Dedifferentiated amniotic fluid mesenchymal stem cell (primary cell): ENCODE results near the gene ALS2.
"Not testable (repeated sequence)": the region's sequence is repeated elsewhere in the genome, so short reads cannot be mapped to it uniquely, and the experiment has no call there.

Source experiments
- DNase-seq: peaks from one replicate; pipeline ENCODE4 v3.0.0-alpha.2; 2016; ENCODE audit errors: extremely low spot score

Gene ALS2

GRCh38 chr2:201794294-201794693 is 13.6 kb upstream of the ALS2 start:
- no peak for DNase-seq

GRCh38 chr2:201793631-201794030 is 12.9 kb upstream of the ALS2 start:
- no peak for DNase-seq

- DNase-seq = no peak
Observed at GRCh38 chr2:201790989-201791388, 10.3 kb upstream of the ALS2 start.

- DNase-seq = no peak
Observed at GRCh38 chr2:201790291-201790690, 9.6 kb upstream of the ALS2 start.

DNA sequence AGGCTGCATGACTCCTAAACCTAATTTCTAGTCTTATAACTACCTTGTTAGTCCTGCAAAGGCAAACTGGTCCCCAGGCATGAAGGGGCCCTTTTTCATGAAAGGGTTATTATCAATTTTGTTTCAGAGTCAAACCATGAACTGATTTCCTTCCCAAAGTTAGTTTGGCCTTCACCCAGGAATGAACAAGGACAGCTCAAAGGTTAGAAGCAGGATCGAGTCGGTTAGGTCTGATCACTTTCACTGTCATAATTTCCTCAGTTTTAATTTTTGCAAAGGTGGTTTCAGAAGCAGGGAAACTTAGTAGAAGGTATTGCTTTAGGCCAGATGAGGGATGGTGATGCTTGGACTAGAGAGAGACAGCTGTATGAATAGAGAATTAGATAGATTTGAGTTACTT is 8.7 kb upstream of the ALS2 start:
- DNase-seq = no peak

- no peak for DNase-seq
Observed at GRCh38 chr2:201788371-201788770, 7.6 kb upstream of the ALS2 start.

DNA sequence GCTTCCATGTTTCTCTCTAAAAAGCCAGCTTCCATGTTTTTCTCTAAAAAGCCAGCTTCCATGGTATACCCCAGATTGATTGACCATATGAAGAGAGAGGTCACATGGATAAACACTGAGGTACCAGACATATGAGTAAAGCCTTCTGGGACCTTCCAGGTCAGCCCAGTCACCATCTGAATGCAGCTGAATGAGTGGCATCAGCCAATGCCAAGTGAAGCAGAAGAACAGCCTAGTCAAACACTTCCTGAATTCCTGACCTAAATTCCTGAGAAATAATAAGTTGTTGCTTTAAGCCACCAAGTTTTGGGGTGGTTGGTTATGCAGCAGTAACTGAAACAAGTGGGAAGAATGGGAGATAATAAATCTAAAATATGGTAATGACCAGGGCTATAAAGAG is 5.7 kb upstream of the ALS2 start:
- DNase-seq = no peak

GRCh38 chr2:201785135-201785534 is 4.4 kb upstream of the ALS2 start:
- DNase-seq = no peak

DNA sequence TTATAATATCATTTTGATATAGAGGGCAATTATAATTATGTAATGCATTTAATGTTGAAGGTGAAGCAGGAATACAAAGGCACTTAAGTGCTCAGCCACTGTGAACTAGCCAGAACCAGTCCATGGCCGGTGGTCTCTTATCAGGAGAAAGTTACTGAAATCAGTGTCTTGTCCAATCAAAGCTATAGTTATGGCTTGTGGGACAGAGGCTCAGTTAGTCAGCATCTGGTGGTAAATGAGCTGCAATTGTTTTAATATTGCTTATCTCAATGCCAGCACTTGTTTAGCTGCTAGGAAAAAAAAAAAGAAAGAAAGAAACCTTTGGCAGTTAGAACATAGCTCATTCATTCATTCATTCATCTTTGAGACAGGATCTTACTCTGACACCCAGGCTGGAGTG is 3.8 kb upstream of the ALS2 start:
- DNase-seq = no peak

DNA sequence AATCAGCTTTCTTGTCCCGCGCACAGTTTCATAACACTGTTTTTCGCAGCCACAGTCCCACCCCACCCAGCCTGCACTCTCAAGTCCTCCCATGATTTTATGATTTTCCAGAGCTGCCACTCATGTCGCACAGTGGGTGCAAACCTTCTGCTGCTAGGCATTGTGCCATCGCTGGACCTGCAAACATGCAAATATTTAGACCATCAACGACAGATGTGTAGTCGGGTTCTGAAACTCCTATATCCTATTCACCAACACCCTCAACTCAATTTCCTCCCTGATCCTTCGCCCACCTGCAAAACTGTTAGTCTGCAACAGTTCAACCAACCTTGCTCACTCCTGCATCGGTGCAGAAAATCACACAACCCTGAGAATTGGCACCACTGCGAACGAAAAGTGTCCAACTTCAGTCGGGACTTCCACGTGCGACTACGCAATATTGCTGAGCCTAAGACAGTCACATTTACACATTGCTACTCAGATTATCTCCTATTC is 871 bp upstream of the ALS2 start:
- no peak for DNase-seq

- DNase-seq = no peak
Observed at GRCh38 chr2:201779901-201780673, 646 bp downstream of the ALS2 start.

- DNase-seq = no peak
Observed at GRCh38 chr2:201777869-201778268, 2.9 kb downstream of the ALS2 start.

- DNase-seq = peak; percentile 29
Observed at GRCh38 chr2:201777043-201777442, 3.7 kb downstream of the ALS2 start.

DNA sequence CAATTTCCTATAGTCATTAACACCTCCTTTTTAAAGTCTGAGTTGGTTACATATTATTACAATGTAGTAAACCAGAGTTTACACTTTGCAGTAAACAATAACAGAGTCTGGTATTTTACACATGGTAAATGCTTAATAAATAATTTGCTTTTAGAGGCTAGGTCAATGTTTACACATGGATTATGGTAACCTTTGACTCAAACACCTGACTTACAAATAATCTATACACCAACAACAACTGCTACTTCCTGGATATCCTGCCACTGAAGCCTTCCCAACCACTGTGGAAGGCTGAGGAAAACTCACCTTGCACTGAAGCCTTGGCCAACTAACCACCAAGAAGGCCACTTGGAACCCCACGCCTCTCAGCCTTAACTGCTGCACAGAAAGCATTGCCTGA is 5.4 kb downstream of the ALS2 start:
- DNase-seq = no peak

DNA sequence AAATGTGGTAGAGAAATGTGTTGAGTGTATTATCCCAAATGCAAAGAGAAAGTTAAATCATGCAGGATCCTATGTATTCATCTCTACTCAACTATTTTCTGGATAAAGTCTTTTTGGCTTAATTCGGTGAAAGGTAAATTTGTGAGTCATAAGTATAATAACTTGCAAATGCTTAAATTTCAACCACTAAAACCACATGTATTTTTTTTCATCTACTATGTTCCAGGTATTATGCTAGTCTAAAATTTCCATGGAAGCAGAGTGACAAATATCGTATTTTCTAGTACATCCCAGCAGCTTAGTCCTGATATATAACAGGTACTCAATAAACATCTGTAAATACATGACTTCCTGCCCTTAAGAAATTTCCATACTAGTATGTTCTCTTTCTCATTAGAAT is 6.2 kb downstream of the ALS2 start:
- no peak for DNase-seq

DNA sequence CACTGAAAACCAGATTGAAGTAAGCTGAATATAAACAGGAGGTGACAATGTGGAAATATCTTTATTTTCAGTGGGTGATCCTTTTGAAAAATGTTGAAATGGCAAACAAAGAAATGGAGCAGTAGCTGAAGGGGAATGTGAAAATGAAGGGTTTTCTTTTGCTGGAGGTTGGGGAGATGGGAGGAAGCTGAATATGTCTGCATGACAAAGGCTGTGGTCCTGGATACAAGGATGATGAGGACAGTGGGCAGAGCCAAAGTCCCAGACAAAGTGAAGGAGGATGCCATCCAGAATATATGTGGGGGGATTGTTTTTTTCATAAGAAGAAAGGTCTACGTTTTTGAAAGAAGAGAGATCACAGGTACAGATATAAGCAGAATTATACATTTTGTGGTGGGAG is 6.7 kb downstream of the ALS2 start:
- no peak for DNase-seq

DNA sequence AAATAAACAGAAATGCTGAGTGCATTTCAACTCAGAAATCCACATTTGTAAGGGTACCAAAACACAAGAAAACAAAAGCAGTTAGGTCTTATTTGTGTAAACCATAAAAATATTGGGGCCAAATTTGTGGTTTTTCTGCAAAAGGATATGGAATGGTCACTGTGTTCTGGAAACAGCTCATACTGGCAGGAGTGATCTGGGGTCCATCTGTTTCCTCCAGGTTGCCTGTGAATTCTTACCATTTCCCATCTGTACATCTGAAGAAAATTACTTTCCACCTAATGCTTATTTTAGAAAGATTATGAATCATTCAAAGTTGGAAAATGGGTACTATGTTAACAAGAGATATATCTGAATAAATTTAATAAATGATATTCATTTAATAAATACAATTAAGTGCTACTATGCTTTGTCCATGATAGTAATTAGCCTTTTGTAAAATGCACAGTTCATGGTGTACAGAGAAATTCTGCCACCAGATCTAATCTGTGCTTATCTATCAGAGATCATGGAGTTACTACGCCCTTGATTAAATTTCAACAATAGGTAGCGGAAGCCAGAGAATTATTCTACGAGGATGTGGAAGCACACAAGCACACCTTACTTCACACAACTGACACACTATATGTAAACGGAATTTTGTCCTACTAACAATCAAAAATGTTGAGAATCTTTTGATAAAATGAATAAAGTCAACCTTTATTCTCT is 10.9 kb downstream of the ALS2 start:
- DNase-seq = no peak

- peak; percentile 58 for DNase-seq
Observed at GRCh38 chr2:201768918-201769317, 11.8 kb downstream of the ALS2 start.

GRCh38 chr2:201765799-201766198 is 14.9 kb downstream of the ALS2 start:
- DNase-seq = no peak

DNA sequence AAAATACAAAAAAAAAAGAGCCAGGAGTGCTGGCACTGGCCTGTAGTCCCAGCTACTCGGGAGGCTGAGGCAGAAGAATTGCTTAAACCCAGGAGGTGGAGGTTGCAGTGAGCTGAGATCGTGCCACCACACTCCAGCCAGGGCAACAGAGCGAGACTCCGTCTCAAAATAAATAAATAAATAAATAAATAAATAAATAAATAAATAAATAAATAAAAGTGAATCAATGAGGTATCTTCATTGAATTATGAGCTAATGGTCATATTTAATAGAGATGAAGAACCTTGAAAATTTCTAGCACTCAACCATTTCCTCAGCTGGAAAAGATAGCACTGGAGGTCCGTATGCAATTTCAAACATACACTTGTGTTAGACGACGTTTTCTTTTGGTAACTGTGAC is 16.3 kb downstream of the ALS2 start:
- DNase-seq = not testable (repeated sequence)

- DNase-seq = no peak
Observed at GRCh38 chr2:201761101-201761500, 19.6 kb downstream of the ALS2 start.

DNA sequence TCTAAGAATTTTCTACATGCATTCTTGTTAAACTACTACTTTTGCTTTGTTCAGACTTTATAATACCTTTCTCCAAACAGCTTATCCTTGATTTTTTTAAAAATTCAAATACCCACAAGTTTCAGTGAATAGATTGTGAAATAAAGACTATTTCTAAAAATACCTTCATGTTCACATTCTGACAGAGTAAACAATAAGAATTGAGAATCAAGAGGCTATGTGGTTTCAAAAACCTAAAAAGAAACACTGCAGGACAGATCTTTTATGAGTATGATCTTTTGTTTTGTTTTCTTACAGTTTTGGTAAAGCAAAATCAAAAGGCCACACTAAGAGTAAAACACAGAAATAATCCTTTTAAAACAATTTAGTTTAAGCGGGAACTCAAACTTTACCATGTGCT is 21.2 kb downstream of the ALS2 start:
- DNase-seq = no peak

GRCh38 chr2:201758873-201759272 is 21.9 kb downstream of the ALS2 start:
- DNase-seq = no peak
